WI38 (cell line): Measurements from ENCODE around the gene ANAPC7.

ENCODE experiments used
- H3K4me3 ChIP-seq: 2 replicates; pipeline ENCODE4 v1.5.1; 2011; ENCODE audit warnings: low read depth, mild to moderate bottlenecking, control low read depth, low read length
- CTCF ChIP-seq: IDR thresholded peaks from 2 replicates; pipeline ENCODE4 v1.5.1; 2012; ENCODE audit warnings: low read depth, mild to moderate bottlenecking, control low read depth, low read length

ANAPC7 gene

DNA sequence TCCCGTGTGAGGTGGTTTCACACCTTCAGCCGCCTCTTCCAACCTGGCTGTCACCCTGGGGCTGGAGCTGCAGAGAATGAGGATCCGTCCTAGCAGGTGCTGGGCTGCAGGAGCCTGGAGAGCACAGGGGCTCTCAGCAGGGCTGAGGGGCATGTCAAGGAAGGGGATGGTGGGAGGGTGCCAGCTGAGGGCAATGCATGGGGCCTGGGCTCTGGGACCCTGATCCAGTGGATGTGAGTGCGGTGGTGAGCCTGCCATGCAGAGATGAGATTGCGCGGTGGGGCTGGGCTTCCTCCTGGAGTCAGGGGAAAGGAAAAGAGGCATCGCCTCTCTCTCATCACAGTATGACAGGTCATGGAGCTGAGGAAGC, 31.5 kb downstream of the ANAPC7 start:
- no peak for TF ChIP-seq CTCF
- H3K4me3 ChIP-seq = no peak overlapping the region

DNA sequence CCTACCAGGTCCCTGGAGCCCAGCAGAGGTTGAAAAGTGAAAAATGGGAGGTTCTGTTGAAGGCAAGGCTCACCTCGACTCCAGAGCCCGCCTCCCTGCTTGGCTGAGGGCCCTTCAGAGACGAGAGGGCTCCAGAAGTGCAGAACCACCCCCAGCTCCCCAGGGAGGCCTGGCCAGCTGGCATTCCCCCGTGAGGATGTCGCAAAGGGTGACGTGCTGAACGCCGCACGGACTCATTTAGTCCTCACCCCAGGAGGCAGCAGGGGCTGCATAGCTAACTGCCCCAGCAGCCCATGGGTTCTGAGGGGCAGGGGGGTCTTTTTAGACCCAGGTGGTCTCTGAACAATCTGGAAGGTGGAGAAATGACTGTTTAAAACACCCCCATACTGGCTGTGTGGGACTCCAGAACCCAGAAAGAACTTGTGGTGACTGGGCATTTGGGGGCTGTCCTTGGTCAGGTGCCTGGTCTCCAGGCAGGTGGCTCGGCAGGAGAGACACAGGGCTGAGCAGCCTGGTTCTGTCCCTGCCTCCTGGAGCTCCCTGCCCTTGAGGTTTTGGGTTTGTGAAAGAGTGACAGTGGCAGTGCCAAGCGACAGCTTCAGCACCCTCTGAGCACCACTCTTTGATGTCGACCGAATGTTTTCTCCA, 32.0 kb downstream of the ANAPC7 start:
- no peak overlapping the region for H3K4me3 ChIP-seq
- TF ChIP-seq CTCF = no peak

DNA sequence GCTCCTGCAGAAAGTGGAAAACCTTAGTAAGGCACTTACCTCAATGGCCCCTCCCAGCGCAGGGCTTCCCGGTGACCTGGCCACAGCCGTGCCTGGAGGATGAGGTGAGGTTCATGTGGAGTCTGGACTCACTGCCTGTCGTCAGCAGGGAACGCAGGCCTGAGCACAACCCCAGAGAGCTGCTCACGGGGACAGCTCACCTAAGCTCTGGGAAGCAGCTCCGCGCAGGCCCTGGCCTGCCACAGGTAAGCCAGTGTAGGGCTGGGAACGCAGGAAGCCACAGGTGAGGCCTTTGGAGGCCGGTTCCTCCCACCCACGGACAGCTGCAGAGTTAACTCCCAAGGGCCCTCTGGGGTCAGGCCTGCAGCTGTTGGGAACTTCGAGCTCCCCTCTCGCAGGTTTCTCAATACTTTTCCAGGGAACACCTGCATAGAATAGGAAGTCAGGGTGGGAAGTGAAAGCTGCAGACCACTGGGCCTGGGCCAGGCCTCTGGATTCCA, 32.7 kb downstream of the ANAPC7 start:
- TF ChIP-seq CTCF = no peak
- H3K4me3 ChIP-seq = no peak overlapping the region

DNA sequence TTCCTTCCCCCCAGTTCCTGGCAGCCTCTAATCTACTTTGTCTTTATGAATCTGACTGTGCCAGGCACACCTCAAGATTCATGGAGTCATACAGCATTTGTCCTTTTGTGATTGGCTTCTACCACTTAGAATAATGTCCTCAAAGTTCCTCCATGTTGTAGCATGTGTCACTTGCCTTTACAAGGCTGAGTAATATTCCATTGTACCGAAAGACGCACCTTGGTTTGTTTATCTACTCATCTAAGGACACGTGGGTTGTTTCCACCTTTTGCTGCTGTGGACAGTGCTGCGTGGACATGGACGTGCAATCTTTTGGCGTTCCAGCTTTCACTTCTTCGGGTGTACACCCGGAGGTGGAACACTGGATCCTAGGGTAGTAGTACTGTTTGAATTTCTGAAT, 33.5 kb downstream of the ANAPC7 start:
- no peak for TF ChIP-seq CTCF
- H3K4me3 ChIP-seq = no peak overlapping the region

DNA sequence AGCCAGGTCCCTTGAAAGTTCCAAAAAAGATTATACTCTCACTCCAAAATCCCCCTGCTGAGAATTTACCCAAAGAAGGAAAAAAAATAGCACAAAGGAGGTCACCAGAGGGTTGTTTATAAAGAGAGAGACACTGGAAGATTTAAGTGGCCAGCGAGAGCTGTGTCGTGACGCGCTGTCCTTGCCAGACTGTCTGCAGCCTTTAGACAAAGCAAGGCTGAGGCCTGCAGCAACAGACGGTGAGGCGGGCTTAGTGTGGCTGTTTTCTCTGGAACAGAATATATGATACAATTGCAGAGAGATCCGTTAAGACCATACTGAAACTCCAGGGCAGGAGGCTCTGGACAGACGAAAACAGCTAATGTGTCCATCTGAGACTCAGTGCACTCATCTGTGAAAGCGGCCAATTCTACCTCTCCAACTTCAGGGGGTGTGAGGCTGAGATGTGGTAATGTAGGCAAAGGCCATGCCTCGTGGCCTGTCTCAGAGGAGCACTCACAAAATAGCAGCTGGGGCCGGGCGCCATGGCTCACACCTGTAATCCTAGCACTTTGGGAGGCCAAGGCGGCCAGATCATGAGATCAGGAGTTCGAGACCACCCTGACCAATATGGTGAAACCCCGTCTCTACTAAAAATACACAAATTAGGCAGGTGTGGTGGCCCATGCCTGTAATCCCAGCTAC, 36.2 kb downstream of the ANAPC7 start:
- H3K4me3 ChIP-seq = no peak overlapping the region
- TF ChIP-seq CTCF = no peak

- no peak for TF ChIP-seq CTCF
- no peak overlapping the region for H3K4me3 ChIP-seq
These were observed 37.0 kb downstream of the ANAPC7 start for GRCh38 chr12:110366321-110367142.
